MM.1S (cell line): ENCODE results near the gene CD7.

ENCODE experiments used
- EZH2 ChIP-seq: fragments of 300-600 bp; sonication (generic); optimal IDR thresholded peaks from 2 replicates; pipeline ENCODE3; 2017; ENCODE audit warnings: low read depth, mild to moderate bottlenecking, antibody characterized with exemption, low read length, mixed read lengths
- EZH2phosphoT487 ChIP-seq: fragments of 300-600 bp; sonication (generic); IDR thresholded peaks from 2 replicates; pipeline ENCODE4 v1.6.1; 2018; ENCODE audit warnings: antibody characterized with exemption, low read length
- TF ChIP-seq, protein P1 (sequence below): fragments of 300-600 bp; sonication (generic); IDR thresholded peaks from 2 replicates; pipeline ENCODE4 v1.5.1; 2016; ENCODE audit warnings: antibody characterized with exemption, low read length, mixed read lengths

- no peak for TF ChIP-seq EZH2
- TF ChIP-seq, protein P1, sequence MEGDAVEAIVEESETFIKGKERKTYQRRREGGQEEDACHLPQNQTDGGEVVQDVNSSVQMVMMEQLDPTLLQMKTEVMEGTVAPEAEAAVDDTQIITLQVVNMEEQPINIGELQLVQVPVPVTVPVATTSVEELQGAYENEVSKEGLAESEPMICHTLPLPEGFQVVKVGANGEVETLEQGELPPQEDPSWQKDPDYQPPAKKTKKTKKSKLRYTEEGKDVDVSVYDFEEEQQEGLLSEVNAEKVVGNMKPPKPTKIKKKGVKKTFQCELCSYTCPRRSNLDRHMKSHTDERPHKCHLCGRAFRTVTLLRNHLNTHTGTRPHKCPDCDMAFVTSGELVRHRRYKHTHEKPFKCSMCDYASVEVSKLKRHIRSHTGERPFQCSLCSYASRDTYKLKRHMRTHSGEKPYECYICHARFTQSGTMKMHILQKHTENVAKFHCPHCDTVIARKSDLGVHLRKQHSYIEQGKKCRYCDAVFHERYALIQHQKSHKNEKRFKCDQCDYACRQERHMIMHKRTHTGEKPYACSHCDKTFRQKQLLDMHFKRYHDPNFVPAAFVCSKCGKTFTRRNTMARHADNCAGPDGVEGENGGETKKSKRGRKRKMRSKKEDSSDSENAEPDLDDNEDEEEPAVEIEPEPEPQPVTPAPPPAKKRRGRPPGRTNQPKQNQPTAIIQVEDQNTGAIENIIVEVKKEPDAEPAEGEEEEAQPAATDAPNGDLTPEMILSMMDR: no peak
- no peak for TF ChIP-seq EZH2phosphoT487
Observed at GRCh38 chr17:82270651-82271050, 46.8 kb downstream of the CD7 start.
